ENCODE data around the gene AGAP1.
A peak's percentile ranks its signal among the peaks of the same experiment; 100 is the strongest.

DNA sequence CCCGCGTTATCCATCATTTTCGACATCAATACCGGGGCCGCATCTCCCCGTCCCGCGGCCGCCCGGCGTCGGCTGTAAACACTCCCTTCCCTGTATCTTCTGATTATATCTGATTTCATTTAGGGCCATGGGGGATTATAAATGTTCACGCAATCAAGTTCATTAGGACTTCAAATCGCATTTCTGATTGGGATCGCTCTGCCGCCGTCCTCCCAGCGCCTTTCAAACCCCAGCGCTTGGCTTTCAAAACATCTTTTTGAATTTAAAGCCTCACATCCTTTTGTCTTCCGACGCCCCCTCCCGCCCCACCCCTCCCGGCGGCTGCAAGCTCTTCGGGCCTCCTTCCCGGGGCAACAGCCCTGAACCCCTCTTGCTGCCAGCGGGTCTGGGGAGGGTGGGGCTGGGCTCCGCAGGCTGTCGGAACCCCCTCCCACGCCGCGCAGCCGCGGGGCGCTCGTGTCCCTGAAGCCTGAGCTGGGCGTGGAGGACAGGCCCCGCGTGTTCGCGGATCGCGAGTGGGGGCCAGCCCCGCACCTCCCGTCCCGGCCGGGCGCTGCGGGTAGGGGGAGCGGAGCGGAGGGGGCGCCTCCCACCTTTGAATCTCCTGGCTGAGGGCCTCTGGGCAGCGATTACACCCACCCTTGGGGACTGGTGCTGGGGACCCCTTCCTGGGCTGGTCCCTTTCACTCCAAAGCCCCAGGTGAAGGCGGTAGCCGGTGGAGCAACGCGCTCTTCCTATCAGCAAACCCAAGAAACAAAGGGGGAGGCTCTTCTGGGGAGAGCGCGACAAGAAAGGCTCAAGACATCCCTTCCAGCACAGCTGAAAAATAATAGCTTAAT, 685.6 kb downstream of the AGAP1 start:
- TF ChIP-seq CTCF (IDR thresholded peaks at IDR 0.05; ENCODE audit: insufficient read depth, low read depth, low read length) (no peak), EZH2 (IDR thresholded peaks at IDR 0.05; ENCODE audit: insufficient read depth, low read length) (peak; percentile 37)
